Liver (tissue), 9 donors: ENCODE results near the gene PRM2. TPM values are rescaled to one million over a fixed set of nuclear protein-coding genes. Genes with fewer than 3 reads are reported as not detected.

ENCODE experiments used
- DNase-seq: peaks from one replicate; pipeline ENCODE4 v3.0.0-alpha.2; 2017; ENCODE audit warnings: low spot score
- H3K27ac ChIP-seq, 2 donors: one replicate each; pipeline ENCODE4 v1.7.0; 2013; ENCODE audit warnings: inconsistent platforms in 2 of 2, low read length in 2 of 2, control low read depth in 1 of 2, low read depth in 1 of 2, mild to moderate bottlenecking in 1 of 2
- H3K27me3 ChIP-seq, 4 donors: one replicate each; pipeline versions ENCODE4 v1.6.1 to v1.7.0; 2013; ENCODE audit warnings: low read length in 3 of 4, inconsistent platforms in 1 of 4, mild to moderate bottlenecking in 1 of 4, moderate library complexity in 1 of 4; ENCODE audit not compliant: control insufficient read depth in 4 of 4, insufficient read depth in 4 of 4
- H3K36me3 ChIP-seq, 4 donors: one replicate each; pipeline versions ENCODE4 v1.6.1 to v1.7.0; 2013; ENCODE audit warnings: low read length in 3 of 4, mild to moderate bottlenecking in 3 of 4, low read depth in 1 of 4, moderate library complexity in 1 of 4; ENCODE audit not compliant: control insufficient read depth in 4 of 4, insufficient read depth in 3 of 4
- H3K4me1 ChIP-seq, 4 donors: one replicate each; pipeline versions ENCODE4 v1.6.1 to v1.7.0; 2013; ENCODE audit warnings: low read length in 3 of 4, mild to moderate bottlenecking in 3 of 4, moderate library complexity in 1 of 4; ENCODE audit not compliant: control insufficient read depth in 4 of 4, insufficient read depth in 4 of 4
- H3K4me3 ChIP-seq, 3 donors: one replicate each; pipeline versions ENCODE4 v1.6.1 to v1.7.0; 2013; ENCODE audit warnings: low read length in 3 of 3, control low read depth in 1 of 3, low read depth in 1 of 3, mild to moderate bottlenecking in 1 of 3
- H3K9ac ChIP-seq, 2 donors: one replicate each; pipeline ENCODE4 v1.7.0; 2013; ENCODE audit warnings: low read length in 2 of 2, mild to moderate bottlenecking in 2 of 2, moderate library complexity in 2 of 2, control low read depth in 1 of 2, low read depth in 1 of 2
- H3K9me3 ChIP-seq, 4 donors: one replicate each; pipeline versions ENCODE4 v1.6.1 to v1.7.0; 2013; ENCODE audit warnings: low read length in 3 of 4; ENCODE audit not compliant: control insufficient read depth in 4 of 4
- EGR1 ChIP-seq, 2 donors: IDR thresholded peaks; 2 replicates each; pipeline ENCODE4 v1.6.1; 2016 to 2018; ENCODE audit warnings: antibody characterized with exemption in 2 of 2, low read depth in 2 of 2
- FOXA1 ChIP-seq: IDR thresholded peaks from 2 replicates; pipeline ENCODE4 v1.6.1; 2016; ENCODE audit warnings: antibody characterized with exemption
- FOXA2 ChIP-seq: IDR thresholded peaks from 2 replicates; pipeline ENCODE4 v1.6.1; 2016; ENCODE audit warnings: antibody characterized with exemption
- GABPA ChIP-seq, 2 donors: IDR thresholded peaks in 1 of 2; conservative IDR thresholded peaks in 1 of 2; 2 replicates each; pipeline ENCODE4 v1.6.1; 2016; ENCODE audit warnings: antibody characterized with exemption in 2 of 2, mild to moderate bottlenecking in 1 of 2, moderate library complexity in 1 of 2
- HNF4A ChIP-seq, 2 donors: conservative IDR thresholded peaks; 2 replicates each; pipeline ENCODE4 v1.6.1; 2016; ENCODE audit warnings: antibody characterized with exemption in 2 of 2, mild to moderate bottlenecking in 2 of 2
- HNF4G ChIP-seq: IDR thresholded peaks from 2 replicates; pipeline ENCODE4 v1.6.1; 2016; ENCODE audit warnings: antibody characterized with exemption
- JUND ChIP-seq, 2 donors: IDR thresholded peaks; 2 replicates each; pipeline ENCODE4 v1.6.1; 2016; ENCODE audit warnings: antibody characterized with exemption in 2 of 2
- NR2F2 ChIP-seq: IDR thresholded peaks from 2 replicates; pipeline ENCODE4 v1.6.1; 2016; ENCODE audit warnings: antibody characterized with exemption
- RAD21 ChIP-seq, 2 donors: IDR thresholded peaks; 2 replicates each; pipeline ENCODE4 v1.6.1; 2016; ENCODE audit warnings: antibody characterized with exemption in 2 of 2, mild to moderate bottlenecking in 2 of 2
- RXRA ChIP-seq, 2 donors: IDR thresholded peaks; 2 replicates each; pipeline ENCODE4 v1.6.1; 2017 to 2018; ENCODE audit warnings: antibody characterized with exemption in 2 of 2, mild to moderate bottlenecking in 1 of 2
- SP1 ChIP-seq: IDR thresholded peaks from 2 replicates; pipeline ENCODE4 v1.6.1; 2018; ENCODE audit warnings: antibody characterized with exemption, mild to moderate bottlenecking
- TAF1 ChIP-seq: conservative IDR thresholded peaks from 2 replicates; pipeline ENCODE4 v1.6.1; 2016; ENCODE audit warnings: antibody characterized with exemption, mild to moderate bottlenecking
- WGBS: extraction: QIAGEN DNeasy Blood & Tissue Kit; methylation state at CpG from one replicate; pipeline ENCODE4 v1.1.7; 2013; 5-methylcytosine and 5-hydroxymethylcytosine counted together
- polyA plus RNA-seq, 2 donors: library from polyadenylated mRNA; stranded (reverse) in 1 of 2; unstranded in 1 of 2; fragments of 200-250 nt in 1 of 2; fragments of >200 nt in 1 of 2; fragmentation: Nextera tagmentation in 1 of 2; extraction: Ambion mirVana in 1 of 2; gene quantifications; one replicate each; pipeline versions ENCODE4 v1.2.1 to v1.2.3, GENCODE V29; 2013 to 2015
- total RNA-seq, 2 donors: library from RNA; depleted of rRNA; stranded (reverse); fragments of >200 nt; gene quantifications; one replicate each; pipeline ENCODE4 v1.2.3, GENCODE V29; 2014
- TF ChIP-seq, protein P1 (sequence below): IDR thresholded peaks from 2 replicates; pipeline ENCODE4 v1.6.1; 2016; ENCODE audit warnings: antibody characterized with exemption
- TF ChIP-seq, protein P2 (sequence below): IDR thresholded peaks from 2 replicates; pipeline ENCODE4 v1.6.1; 2016; ENCODE audit warnings: antibody characterized with exemption
- TF ChIP-seq, protein P3 (sequence below): IDR thresholded peaks from 2 replicates; pipeline ENCODE4 v1.6.1; 2016; ENCODE audit warnings: antibody characterized with exemption
- TF ChIP-seq, protein P4 (sequence below): fragments of 150-350 bp; IDR thresholded peaks from 2 replicates; pipeline ENCODE4 v1.5.1; 2017; ENCODE audit warnings: improper control_type of control experiment, low read depth, low read length; ENCODE audit not compliant: missing input control
- donor health status: healthy.
- donor health status: healthy.
- donor health status: healthy.
- donor health status: healthy.
- donor health status: healthy.

The PRM2 gene
- total and polyA plus RNA-seq, 4 donors, result not detected

DNA sequence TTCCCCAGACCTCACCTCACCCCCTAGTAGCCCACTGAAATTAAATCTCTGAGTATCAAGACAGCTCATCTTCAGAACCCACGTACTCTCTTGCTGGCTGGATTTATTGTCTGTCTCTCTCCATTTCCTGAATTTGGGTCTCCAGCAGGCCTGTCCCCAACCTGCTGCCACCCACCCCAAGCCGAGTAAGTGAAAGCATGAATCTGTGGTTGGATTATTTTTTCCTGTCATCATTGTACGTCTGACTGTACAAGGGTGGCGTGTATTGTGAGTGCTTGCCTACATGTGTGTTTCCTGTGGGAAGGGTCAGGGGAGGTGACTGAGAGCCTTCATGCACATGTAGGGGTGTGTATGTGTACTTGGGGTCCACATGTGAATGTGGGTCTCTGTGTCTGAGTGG lies 12.5 kb downstream of the PRM2 start (continued):
- TF ChIP-seq TAF1, result no peak
- TF ChIP-seq, protein P1, sequence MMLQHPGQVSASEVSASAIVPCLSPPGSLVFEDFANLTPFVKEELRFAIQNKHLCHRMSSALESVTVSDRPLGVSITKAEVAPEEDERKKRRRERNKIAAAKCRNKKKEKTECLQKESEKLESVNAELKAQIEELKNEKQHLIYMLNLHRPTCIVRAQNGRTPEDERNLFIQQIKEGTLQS, result no peak
- TF ChIP-seq HNF4G, result no peak
- TF ChIP-seq JUND (IDR thresholded peaks at IDR 0.05), result no peak
- no peak for TF ChIP-seq EGR1 (IDR thresholded peaks at IDR 0.05; ENCODE audit: low read depth in 2 of 2)
- TF ChIP-seq HNF4A (conservative IDR thresholded peaks at IDR 0.05), result no peak
- no peak for TF ChIP-seq RXRA (IDR thresholded peaks at IDR 0.05)
- no peak for TF ChIP-seq NR2F2
- TF ChIP-seq, protein P2, sequence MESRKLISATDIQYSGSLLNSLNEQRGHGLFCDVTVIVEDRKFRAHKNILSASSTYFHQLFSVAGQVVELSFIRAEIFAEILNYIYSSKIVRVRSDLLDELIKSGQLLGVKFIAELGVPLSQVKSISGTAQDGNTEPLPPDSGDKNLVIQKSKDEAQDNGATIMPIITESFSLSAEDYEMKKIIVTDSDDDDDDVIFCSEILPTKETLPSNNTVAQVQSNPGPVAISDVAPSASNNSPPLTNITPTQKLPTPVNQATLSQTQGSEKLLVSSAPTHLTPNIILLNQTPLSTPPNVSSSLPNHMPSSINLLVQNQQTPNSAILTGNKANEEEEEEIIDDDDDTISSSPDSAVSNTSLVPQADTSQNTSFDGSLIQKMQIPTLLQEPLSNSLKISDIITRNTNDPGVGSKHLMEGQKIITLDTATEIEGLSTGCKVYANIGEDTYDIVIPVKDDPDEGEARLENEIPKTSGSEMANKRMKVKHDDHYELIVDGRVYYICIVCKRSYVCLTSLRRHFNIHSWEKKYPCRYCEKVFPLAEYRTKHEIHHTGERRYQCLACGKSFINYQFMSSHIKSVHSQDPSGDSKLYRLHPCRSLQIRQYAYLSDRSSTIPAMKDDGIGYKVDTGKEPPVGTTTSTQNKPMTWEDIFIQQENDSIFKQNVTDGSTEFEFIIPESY, result no peak

DNA sequence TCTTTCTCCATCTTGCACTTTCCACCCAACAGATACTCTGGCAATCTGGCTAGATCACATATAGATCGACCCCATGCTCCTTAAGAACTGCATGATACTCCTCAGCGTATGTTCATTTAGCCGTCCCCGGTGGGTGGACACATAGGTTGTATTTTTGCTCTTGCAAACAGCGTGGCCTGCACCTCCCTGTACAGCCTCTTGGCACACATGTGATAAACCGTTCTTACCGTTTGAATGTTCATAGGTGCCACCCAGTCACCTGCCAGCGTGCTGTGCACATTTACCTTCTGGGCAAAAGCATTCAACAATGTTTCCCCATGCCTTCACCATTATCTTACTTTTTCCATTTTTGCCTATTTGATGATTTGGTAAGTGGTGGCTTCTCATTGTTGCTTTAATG lies 13.4 kb downstream of the PRM2 start:
- H3K27me3 ChIP-seq, result no peaks in the 10 kb centered on the region
- TF ChIP-seq FOXA2 (no peak), HNF4A (conservative IDR thresholded peaks at IDR 0.05) (no peak)
- TF ChIP-seq, protein P3, sequence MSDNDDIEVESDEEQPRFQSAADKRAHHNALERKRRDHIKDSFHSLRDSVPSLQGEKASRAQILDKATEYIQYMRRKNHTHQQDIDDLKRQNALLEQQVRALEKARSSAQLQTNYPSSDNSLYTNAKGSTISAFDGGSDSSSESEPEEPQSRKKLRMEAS, result no peak
- no peak overlapping the region for H3K9ac ChIP-seq
- peaks cover 0 to 19% (median 11%) of the 10 kb centered on the region in 4 donors for H3K4me1 ChIP-seq
- no peaks in the 10 kb centered on the region for H3K36me3 ChIP-seq
- no peak for DNase-seq
- H3K4me3 ChIP-seq, result no peak overlapping the region
- H3K27ac ChIP-seq, result no peak overlapping the region
- H3K9me3 ChIP-seq, result no peaks in the 10 kb centered on the region
- WGBS, result 81% methylated on average over 8 of the region's 8 CpGs

DNA sequence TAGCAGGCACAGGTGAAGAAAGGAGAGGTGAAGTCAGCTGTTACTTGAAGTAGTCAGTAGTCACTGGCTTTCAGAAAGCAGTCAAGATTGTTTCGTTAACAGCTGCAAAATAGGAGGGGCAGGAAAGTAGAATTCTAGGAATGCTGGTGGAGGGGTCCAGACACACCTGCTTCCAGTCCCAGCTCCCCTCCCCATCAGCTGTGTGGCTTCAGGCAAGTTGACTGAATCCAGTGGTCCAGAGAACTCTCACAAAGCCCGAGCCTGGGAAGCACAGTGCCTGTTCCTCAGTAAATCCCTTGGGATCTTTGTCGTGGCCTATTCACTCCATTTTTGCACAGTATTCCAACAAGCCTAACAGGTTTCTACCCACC lies 15.7 kb downstream of the PRM2 start:
- H3K9ac ChIP-seq, result no peak overlapping the region
- H3K9me3 ChIP-seq, result no peaks in the 10 kb centered on the region
- DNase-seq, result no peak
- no peaks in the 10 kb centered on the region for H3K36me3 ChIP-seq
- no peak for TF ChIP-seq SP1
- TF ChIP-seq RAD21 (IDR thresholded peaks at IDR 0.05), result no peak
- no peak for TF ChIP-seq TAF1
- TF ChIP-seq FOXA1, result no peak
- H3K27me3 ChIP-seq, result no peaks in the 10 kb centered on the region
- peaks cover 2 to 31% (median 23%) of the 10 kb centered on the region in 4 donors for H3K4me1 ChIP-seq
- WGBS, result 92% methylated on average over 3 of the region's 3 CpGs
- no peak overlapping the region for H3K27ac ChIP-seq
- H3K4me3 ChIP-seq, result no peak overlapping the region

DNA sequence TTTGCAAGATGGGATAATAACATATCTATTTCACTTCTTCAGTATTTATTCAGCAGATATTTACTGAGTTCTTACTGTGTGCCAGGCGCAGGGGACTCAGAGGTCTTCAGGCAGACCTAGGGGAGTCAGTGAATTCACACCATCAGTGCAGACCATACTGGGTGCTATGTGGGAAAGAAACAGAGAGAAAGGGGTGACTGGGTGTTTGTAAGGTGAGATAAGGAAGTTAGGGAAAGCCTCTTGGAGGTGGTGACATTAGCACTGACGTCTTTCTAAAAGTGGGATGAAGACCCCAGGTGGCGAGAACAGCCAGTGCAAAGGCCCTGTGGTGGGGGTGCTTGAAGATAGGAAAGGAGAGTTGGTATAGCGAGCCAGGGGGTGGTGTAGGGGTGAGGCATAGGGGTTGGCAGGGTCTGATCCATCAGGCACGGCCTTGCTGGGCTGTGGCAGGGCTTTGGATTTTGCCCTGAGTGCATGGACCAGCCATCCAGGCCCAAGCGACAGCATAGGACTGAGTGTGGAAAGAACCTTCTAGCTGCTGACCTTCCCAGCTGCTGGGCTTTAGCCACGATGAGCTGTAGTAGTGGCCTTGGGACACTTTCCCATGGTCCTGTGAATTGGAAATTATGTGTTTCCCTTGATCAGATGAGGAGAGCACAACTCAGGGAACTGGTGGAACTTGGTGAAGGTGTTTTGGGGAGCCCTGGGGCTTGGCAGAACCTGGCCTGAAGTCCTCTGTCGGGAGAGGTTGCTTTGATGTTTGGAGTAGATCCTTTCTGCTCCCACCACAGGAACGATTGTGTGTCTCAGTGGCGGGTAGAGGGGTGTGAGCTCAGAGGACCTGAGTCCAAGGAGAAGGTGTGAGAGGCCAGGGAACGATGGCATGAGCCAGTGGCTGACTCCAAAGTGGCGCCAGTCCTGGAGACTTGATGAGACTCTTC lies 16.4 kb downstream of the PRM2 start:
- H3K4me3 ChIP-seq, result no peak overlapping the region
- H3K27ac ChIP-seq, result peak overlapping the region in 1 of 2 donors; percentile 63
- WGBS, result 84% methylated on average over 12 of the region's 12 CpGs
- no peak for DNase-seq
- H3K9ac ChIP-seq, result no peak overlapping the region
- H3K4me1 ChIP-seq, result peaks cover 6 to 37% (median 26%) of the 10 kb centered on the region in 4 donors
- no peaks in the 10 kb centered on the region for H3K9me3 ChIP-seq
- no peaks in the 10 kb centered on the region for H3K27me3 ChIP-seq
- no peaks in the 10 kb centered on the region for H3K36me3 ChIP-seq
- TF ChIP-seq GABPA (IDR thresholded peaks at IDR 0.05 in 1 of 2, conservative IDR thresholded peaks at IDR 0.05 in 1 of 2) (no peak), FOXA2 (no peak), RXRA (IDR thresholded peaks at IDR 0.05) (peak in 1 of 2 donors; percentile 23), HNF4G (no peak), FOXA1 (no peak), JUND (IDR thresholded peaks at IDR 0.05) (no peak), TAF1 (no peak), HNF4A (conservative IDR thresholded peaks at IDR 0.05) (peak; percentile 62 to 65), SP1 (no peak)
- TF ChIP-seq, protein P2, result no peak
- TF ChIP-seq, protein P3, result no peak
- TF ChIP-seq, protein P4, sequence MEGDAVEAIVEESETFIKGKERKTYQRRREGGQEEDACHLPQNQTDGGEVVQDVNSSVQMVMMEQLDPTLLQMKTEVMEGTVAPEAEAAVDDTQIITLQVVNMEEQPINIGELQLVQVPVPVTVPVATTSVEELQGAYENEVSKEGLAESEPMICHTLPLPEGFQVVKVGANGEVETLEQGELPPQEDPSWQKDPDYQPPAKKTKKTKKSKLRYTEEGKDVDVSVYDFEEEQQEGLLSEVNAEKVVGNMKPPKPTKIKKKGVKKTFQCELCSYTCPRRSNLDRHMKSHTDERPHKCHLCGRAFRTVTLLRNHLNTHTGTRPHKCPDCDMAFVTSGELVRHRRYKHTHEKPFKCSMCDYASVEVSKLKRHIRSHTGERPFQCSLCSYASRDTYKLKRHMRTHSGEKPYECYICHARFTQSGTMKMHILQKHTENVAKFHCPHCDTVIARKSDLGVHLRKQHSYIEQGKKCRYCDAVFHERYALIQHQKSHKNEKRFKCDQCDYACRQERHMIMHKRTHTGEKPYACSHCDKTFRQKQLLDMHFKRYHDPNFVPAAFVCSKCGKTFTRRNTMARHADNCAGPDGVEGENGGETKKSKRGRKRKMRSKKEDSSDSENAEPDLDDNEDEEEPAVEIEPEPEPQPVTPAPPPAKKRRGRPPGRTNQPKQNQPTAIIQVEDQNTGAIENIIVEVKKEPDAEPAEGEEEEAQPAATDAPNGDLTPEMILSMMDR, result no peak
